Urothelium cell line (cell line): Measurements from ENCODE around the gene MET.
A peak's percentile ranks its signal among the peaks of the same experiment; 100 is the strongest.

Experiments
- DNase-seq: peaks from one replicate; pipeline ENCODE4 v3.0.0; 2011; ENCODE audit warnings: low spot score, mixed read lengths
- FAIRE-seq: peaks from 2 replicates; lab custom pipeline; 2011; peaks lifted over from hg19 to GRCh38; lab: Jason Lieb, UNC

Gene MET

GRCh38 chr7:116661865-116662264 is 10.1 kb upstream of the MET start:
- FAIRE-seq (no peak), DNase-seq (no peak)

GRCh38 chr7:116663744-116664143 is 8.3 kb upstream of the MET start:
- FAIRE-seq (no peak), DNase-seq (no peak)

GRCh38 chr7:116665332-116665996 is 6.5 kb upstream of the MET start:
- DNase-seq (no peak), FAIRE-seq (no peak)

GRCh38 chr7:116669769-116670168 is 2.2 kb upstream of the MET start:
- no peak for FAIRE-seq
- DNase-seq, result no peak

- DNase-seq, result no peak
- FAIRE-seq, result no peak
Measured at GRCh38 chr7:116670409-116671015, 1.5 kb upstream of the MET start.

- DNase-seq (no peak), FAIRE-seq (no peak)
Measured at GRCh38 chr7:116671111-116671510, 885 bp upstream of the MET start.

- DNase-seq (peak; percentile 13), FAIRE-seq (no peak)
Measured at GRCh38 chr7:116672596-116673456, 830 bp downstream of the MET start.

- FAIRE-seq (no peak), DNase-seq (no peak)
Measured at GRCh38 chr7:116673457-116673865, 1.5 kb downstream of the MET start.

- DNase-seq (no peak), FAIRE-seq (no peak)
Measured at GRCh38 chr7:116674508-116675173, 2.6 kb downstream of the MET start.

- no peak for FAIRE-seq
Measured at GRCh38 chr7:116675812-116676355, 3.9 kb downstream of the MET start.

GRCh38 chr7:116678780-116679179 is 6.8 kb downstream of the MET start:
- FAIRE-seq, result no peak
- DNase-seq, result no peak

More at GRCh38 chr7:116675812-116676355, 3.9 kb downstream of the MET start:
- no peak for DNase-seq

GRCh38 chr7:116679500-116679899 is 7.5 kb downstream of the MET start:
- FAIRE-seq (no peak), DNase-seq (no peak)

- no peak for DNase-seq
- no peak for FAIRE-seq
Measured at GRCh38 chr7:116683786-116684185, 11.8 kb downstream of the MET start.

GRCh38 chr7:116686033-116686432 is 14.0 kb downstream of the MET start:
- FAIRE-seq, result no peak
- no peak for DNase-seq

GRCh38 chr7:116686812-116687419 is 14.9 kb downstream of the MET start:
- no peak for DNase-seq
- FAIRE-seq, result no peak

GRCh38 chr7:116687801-116688201 is 15.8 kb downstream of the MET start:
- DNase-seq (peak; percentile 49), FAIRE-seq (no peak)

- no peak for FAIRE-seq
- no peak for DNase-seq
Measured at GRCh38 chr7:116689790-116690259, 17.8 kb downstream of the MET start.

GRCh38 chr7:116691664-116692063 is 19.7 kb downstream of the MET start:
- FAIRE-seq (no peak), DNase-seq (no peak)

- no peak for DNase-seq
- FAIRE-seq, result no peak
Measured at GRCh38 chr7:116692401-116693308, 20.7 kb downstream of the MET start.
